WI38 (cell line): ENCODE data around the gene AOAH.

Experiments
- H3K4me3 ChIP-seq: 2 replicates; pipeline ENCODE4 v1.5.1; 2011; ENCODE audit warnings: low read depth, mild to moderate bottlenecking, control low read depth, low read length
- CTCF ChIP-seq: IDR thresholded peaks from 2 replicates; pipeline ENCODE4 v1.5.1; 2012; ENCODE audit warnings: low read depth, mild to moderate bottlenecking, control low read depth, low read length

AOAH gene

GRCh38 chr7:36617408-36617807, 106.9 kb downstream of the AOAH start:
- TF ChIP-seq CTCF, result no peak
- no peak overlapping the region for H3K4me3 ChIP-seq

- H3K4me3 ChIP-seq, result no peak overlapping the region
- no peak for TF ChIP-seq CTCF
These were observed 108.3 kb downstream of the AOAH start for GRCh38 chr7:36615852-36616540.

- H3K4me3 ChIP-seq, result no peak overlapping the region
- no peak for TF ChIP-seq CTCF
These were observed 109.3 kb downstream of the AOAH start for GRCh38 chr7:36614959-36615358.

GRCh38 chr7:36613031-36613614, 111.2 kb downstream of the AOAH start:
- TF ChIP-seq CTCF, result no peak
- no peak overlapping the region for H3K4me3 ChIP-seq

- no peak for TF ChIP-seq CTCF
- H3K4me3 ChIP-seq, result no peak overlapping the region
These were observed 112.6 kb downstream of the AOAH start for GRCh38 chr7:36611703-36612102.

- TF ChIP-seq CTCF, result no peak
- H3K4me3 ChIP-seq, result no peak overlapping the region
These were observed 116.6 kb downstream of the AOAH start for GRCh38 chr7:36607721-36608095.

- no peak overlapping the region for H3K4me3 ChIP-seq
- TF ChIP-seq CTCF, result no peak
These were observed 117.1 kb downstream of the AOAH start for GRCh38 chr7:36606976-36607720.
